AG09319 (cell line): Measurements from ENCODE around the gene PCDH9.

ENCODE experiments used
- DNase-seq: peaks from one replicate; pipeline ENCODE4 v3.0.0-alpha.2; 2010; ENCODE audit warnings: low read depth; ENCODE audit errors: extremely low read depth
- CTCF ChIP-seq: IDR thresholded peaks from 2 replicates; pipeline ENCODE4 v1.5.1; 2011; ENCODE audit warnings: low read depth, mild to moderate bottlenecking, inconsistent platforms, low read length, moderate library complexity

Gene PCDH9

GRCh38 chr13:66811455-66811854 lies 418.7 kb downstream of the PCDH9 start:
- TF ChIP-seq CTCF = no peak

GRCh38 chr13:66809485-66809884 lies 420.7 kb downstream of the PCDH9 start:
- DNase-seq = no peak
- TF ChIP-seq CTCF = no peak

More at GRCh38 chr13:66811455-66811854, 418.7 kb downstream of the PCDH9 start:
- no peak for DNase-seq

GRCh38 chr13:66807251-66807650 lies 422.9 kb downstream of the PCDH9 start:
- DNase-seq = no peak
- no peak for TF ChIP-seq CTCF

- TF ChIP-seq CTCF = no peak
- no peak for DNase-seq
Measured at GRCh38 chr13:66805657-66806056, 424.5 kb downstream of the PCDH9 start.

- no peak for DNase-seq
- no peak for TF ChIP-seq CTCF
Measured at GRCh38 chr13:66803808-66804456, 426.2 kb downstream of the PCDH9 start.

GRCh38 chr13:66803013-66803807 lies 426.9 kb downstream of the PCDH9 start:
- DNase-seq = no peak
- TF ChIP-seq CTCF = no peak

GRCh38 chr13:66795636-66796035 lies 434.5 kb downstream of the PCDH9 start:
- TF ChIP-seq CTCF = no peak
- no peak for DNase-seq
